Astrocyte (in vitro differentiated cells and primary cell): ENCODE results near the gene TIMP2.

Source experiments
- EZH2 ChIP-seq: IDR thresholded peaks from 2 replicates; pipeline ENCODE4 v1.6.1; 2012; ENCODE audit warnings: mild to moderate bottlenecking, low read length, inconsistent platforms; ENCODE audit not compliant: insufficient read depth
- TF ChIP-seq, protein P1 (sequence below): IDR thresholded peaks from 2 replicates; pipeline ENCODE4 v1.5.1; 2011; ENCODE audit warnings: low read depth, mild to moderate bottlenecking, inconsistent platforms, low read length, moderate library complexity; ENCODE audit not compliant: insufficient read depth

DNA sequence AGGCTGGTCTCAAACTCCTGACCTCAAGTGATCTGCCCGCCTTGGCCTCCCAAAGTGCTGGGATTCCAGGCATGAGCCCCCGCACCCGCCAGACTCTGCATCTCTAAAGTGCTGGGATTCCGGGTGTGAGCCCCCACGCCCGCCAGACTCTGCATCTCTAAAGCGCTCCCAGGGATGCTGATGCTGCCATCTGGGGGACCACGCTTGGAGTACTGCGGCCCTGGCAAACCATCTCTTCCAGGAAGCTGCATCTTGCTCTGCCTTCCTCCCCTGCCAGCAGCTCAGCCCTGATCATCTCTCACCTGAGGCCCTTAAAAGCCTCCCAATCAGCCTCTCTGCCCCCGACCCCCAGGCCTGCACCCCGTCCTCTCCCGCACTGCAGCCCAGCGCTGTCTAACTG is 26.2 kb downstream of the TIMP2 start:
- TF ChIP-seq, protein P1, sequence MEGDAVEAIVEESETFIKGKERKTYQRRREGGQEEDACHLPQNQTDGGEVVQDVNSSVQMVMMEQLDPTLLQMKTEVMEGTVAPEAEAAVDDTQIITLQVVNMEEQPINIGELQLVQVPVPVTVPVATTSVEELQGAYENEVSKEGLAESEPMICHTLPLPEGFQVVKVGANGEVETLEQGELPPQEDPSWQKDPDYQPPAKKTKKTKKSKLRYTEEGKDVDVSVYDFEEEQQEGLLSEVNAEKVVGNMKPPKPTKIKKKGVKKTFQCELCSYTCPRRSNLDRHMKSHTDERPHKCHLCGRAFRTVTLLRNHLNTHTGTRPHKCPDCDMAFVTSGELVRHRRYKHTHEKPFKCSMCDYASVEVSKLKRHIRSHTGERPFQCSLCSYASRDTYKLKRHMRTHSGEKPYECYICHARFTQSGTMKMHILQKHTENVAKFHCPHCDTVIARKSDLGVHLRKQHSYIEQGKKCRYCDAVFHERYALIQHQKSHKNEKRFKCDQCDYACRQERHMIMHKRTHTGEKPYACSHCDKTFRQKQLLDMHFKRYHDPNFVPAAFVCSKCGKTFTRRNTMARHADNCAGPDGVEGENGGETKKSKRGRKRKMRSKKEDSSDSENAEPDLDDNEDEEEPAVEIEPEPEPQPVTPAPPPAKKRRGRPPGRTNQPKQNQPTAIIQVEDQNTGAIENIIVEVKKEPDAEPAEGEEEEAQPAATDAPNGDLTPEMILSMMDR, result no peak
- TF ChIP-seq EZH2, result no peak
